GM12878 (cell line): Measurements from ENCODE around the gene SRSF12. TPM values are rescaled to one million over a fixed set of nuclear protein-coding genes. Genes with fewer than 3 reads are reported as not detected.

ENCODE experiments used
- ATF2 ChIP-seq: IDR thresholded peaks from 2 replicates; pipeline ENCODE4 v1.6.1; 2012; ENCODE audit warnings: low read length, inconsistent platforms
- BCL11A ChIP-seq: IDR thresholded peaks from 2 replicates; pipeline ENCODE4 v1.6.1; 2011; ENCODE audit warnings: low read depth, low read length
- CREB1 ChIP-seq: IDR thresholded peaks from 2 replicates; pipeline ENCODE4 v1.6.1; 2012; ENCODE audit warnings: low read depth, mild to moderate bottlenecking, inconsistent platforms
- FOS ChIP-seq: IDR thresholded peaks from 3 replicates; pipeline ENCODE4 v1.6.1; 2011; ENCODE audit warnings: borderline replicate concordance; ENCODE audit not compliant: insufficient read length; ENCODE audit errors: extremely low read depth
- FOXM1 ChIP-seq: IDR thresholded peaks from 2 replicates; pipeline ENCODE4 v1.6.1; 2012; ENCODE audit warnings: low read depth, mild to moderate bottlenecking, inconsistent platforms, low read length, moderate library complexity
- IKZF2 ChIP-seq, 2 experiments: fragments of 450-650 bp; IDR thresholded peaks; 2 replicates each; pipeline ENCODE4 v1.6.1; 2017; ENCODE audit warnings: mild to moderate bottlenecking in 2 of 2, moderate library complexity in 2 of 2
- NKRF ChIP-seq: fragments of 450-650 bp; conservative IDR thresholded peaks from 2 replicates; pipeline ENCODE4 v1.6.1; 2017; ENCODE audit warnings: mild to moderate bottlenecking, moderate library complexity
- RBBP5 ChIP-seq: fragments of 200-600 bp; sonication (generic); conservative IDR thresholded peaks from 2 replicates; pipeline ENCODE4 v1.6.1; 2016
- REST ChIP-seq: IDR thresholded peaks from 2 replicates; pipeline ENCODE4 v1.6.1; 2012; ENCODE audit warnings: mild to moderate bottlenecking, low read depth, low read length
- SIN3A ChIP-seq: IDR thresholded peaks from 2 replicates; pipeline ENCODE4 v1.6.1; 2012; ENCODE audit warnings: low read depth, low read length, improper control_type of control experiment
- SKIL ChIP-seq: fragments of 450-650 bp; IDR thresholded peaks from 2 replicates; pipeline ENCODE4 v1.6.1; 2017; ENCODE audit warnings: mild to moderate bottlenecking, low read depth, inconsistent platforms; ENCODE audit not compliant: poor library complexity, severe bottlenecking
- SP1 ChIP-seq: IDR thresholded peaks from one replicate; pipeline ENCODE4 v1.6.1; 2011; ENCODE audit warnings: low read depth, low read length
- SRF ChIP-seq, 2 experiments: IDR thresholded peaks; 2 replicates each; pipeline ENCODE4 v1.6.1; 2011; ENCODE audit warnings: low read depth in 2 of 2, low read length in 2 of 2, mild to moderate bottlenecking in 1 of 2, moderate library complexity in 1 of 2
- ZBTB40 ChIP-seq: fragments of 450-650 bp; IDR thresholded peaks from 2 replicates; pipeline ENCODE4 v1.6.1; 2016; ENCODE audit warnings: mild to moderate bottlenecking, moderate library complexity, borderline replicate concordance
- ZNF24 ChIP-seq: fragments of 450-650 bp; IDR thresholded peaks from 2 replicates; pipeline ENCODE4 v1.6.1; 2017; ENCODE audit warnings: antibody characterized with exemption, mild to moderate bottlenecking
- ZSCAN29 ChIP-seq: fragments of 450-650 bp; IDR thresholded peaks from 2 replicates; pipeline ENCODE4 v1.6.1; 2017; ENCODE audit warnings: mild to moderate bottlenecking, moderate library complexity
- polyA plus RNA-seq, 11 experiments: library from polyadenylated mRNA; depleted of rRNA in 4 of 11; unstranded in 6 of 11; stranded (reverse) in 5 of 11; fragments of >200 nt; fragmentation: Nextera tagmentation in 4 of 11; fragmentation: Illumina TruSeq in 1 of 11; extraction: Ambion mirVana in 4 of 11; extraction: Trizol in 1 of 11; gene quantifications; 1 replicate in 1 of 11; 2 replicates in 10 of 11; pipeline versions ENCODE4 v1.2.1 to v1.2.3, GENCODE V29; 2011 to 2016; ENCODE audit warnings: inconsistent platforms in 2 of 11, missing spikeins in 2 of 11, low read depth in 1 of 11
- total RNA-seq, 4 experiments: library from RNA; depleted of rRNA in 3 of 4; stranded (reverse); fragments of >200 nt in 3 of 4; fragmentation: Illumina TruSeq in 1 of 4; extraction: Trizol in 1 of 4; gene quantifications; 2 replicates each; pipeline versions ENCODE4 v1.2.1 to v1.2.3, GENCODE V29; 2013 to 2021

The SRSF12 gene
- total and polyA plus RNA-seq, 10 of the 15 experiments (the other 5 are each of a cell fraction or from before 2014, with no cell fraction given) = 0.03 to 0.23 TPM; not detected in 8

GRCh38 chr6:89079511-89080234, 38.2 kb downstream of the SRSF12 start (continued):
- no peak for TF ChIP-seq BCL11A
- no peak for TF ChIP-seq SP1
- TF ChIP-seq CREB1 = no peak
- TF ChIP-seq REST = no peak
- TF ChIP-seq ZSCAN29 = no peak
- TF ChIP-seq ATF2 = 0 out of 2 replicates have a peak, but pooled peaks have one; percentile 12
- no peak for TF ChIP-seq FOS
- TF ChIP-seq ZBTB40 = no peak
- 0 out of 4 replicates have a peak, but pooled peaks have one; percentile 11 to 17 for TF ChIP-seq IKZF2 (IDR thresholded peaks at IDR 0.05)
- no peak for TF ChIP-seq SRF (IDR thresholded peaks at IDR 0.05; ENCODE audit: low read depth in 2 of 2, low read length in 2 of 2)
- TF ChIP-seq NKRF = no peak
- no peak; the same call in 1 of the 2 replicates for TF ChIP-seq SIN3A
- TF ChIP-seq ZNF24 = no peak
- TF ChIP-seq FOXM1 = no peak
- peak; percentile 42 for TF ChIP-seq SKIL
- TF ChIP-seq RBBP5 = peak; percentile 79; the same call in 1 of the 2 replicates
